ENCODE data around the gene IMPG1.

GRCh38 chr6:76052314-76052713, 20.1 kb downstream of the IMPG1 start:
- TF ChIP-seq MXI1 (IDR thresholded peaks at IDR 0.05; ENCODE audit: low read depth, low read length) (no peak), SMARCA5 (IDR thresholded peaks at IDR 0.05) (no peak), CREM (IDR thresholded peaks at IDR 0.05; ENCODE audit: low read depth) (no peak), POLR2A (IDR thresholded peaks at IDR 0.05; ENCODE audit: low read depth, low read length) (no peak), FOXK2 (IDR thresholded peaks at IDR 0.05) (no peak), RAD21 (IDR thresholded peaks at IDR 0.05; ENCODE audit: insufficient read depth, low read depth, low read length) (no peak), FOS (IDR thresholded peaks at IDR 0.05; ENCODE audit: borderline replicate concordance, extremely low read depth, insufficient read length) (no peak), EZH2 (IDR thresholded peaks at IDR 0.05; ENCODE audit: borderline replicate concordance, control insufficient read depth, low read depth, low read length) (no peak), E2F8 (IDR thresholded peaks at IDR 0.05; ENCODE audit: low read depth, partially characterized antibody) (no peak), NFYB (IDR thresholded peaks at IDR 0.05; ENCODE audit: insufficient read depth, low read depth, low read length) (no peak), RFX5 (IDR thresholded peaks at IDR 0.05; ENCODE audit: low read depth, low read length) (no peak)

All from GM12878 (cell line).